Glutamatergic neuron (in vitro differentiated cells): ENCODE results near the gene UBE2D2. TPM values are rescaled to one million over a fixed set of nuclear protein-coding genes. Genes with fewer than 3 reads are reported as not detected.
A peak's percentile ranks its signal among the peaks of the same experiment; 100 is the strongest.

Experiments
- DNase-seq: peaks from one replicate; pipeline ENCODE4 v3.0.0; 2022
- H3K27ac Mint-ChIP-seq: one replicate; pipeline ENCODE4 v1.8.0; 2020; ENCODE audit warnings: mild to moderate bottlenecking, mixed read lengths, inconsistent platforms; ENCODE audit not compliant: unreplicated experiment
- H3K27me3 Mint-ChIP-seq: one replicate; pipeline ENCODE4 v1.8.0; 2020; ENCODE audit warnings: mild to moderate bottlenecking, moderate library complexity, mixed read lengths, inconsistent platforms; ENCODE audit not compliant: unreplicated experiment
- H3K36me3 Mint-ChIP-seq: one replicate; pipeline ENCODE4 v1.8.0; 2020; ENCODE audit warnings: mild to moderate bottlenecking, mixed read lengths, inconsistent platforms; ENCODE audit not compliant: unreplicated experiment
- H3K4me1 Mint-ChIP-seq: one replicate; pipeline ENCODE4 v1.8.0; 2020; ENCODE audit warnings: mild to moderate bottlenecking, low read depth, mixed read lengths, inconsistent platforms; ENCODE audit not compliant: unreplicated experiment
- H3K4me3 Mint-ChIP-seq: one replicate; pipeline ENCODE4 v1.8.0; 2020; ENCODE audit warnings: mild to moderate bottlenecking, mixed read lengths, inconsistent platforms; ENCODE audit not compliant: unreplicated experiment
- H3K9me3 Mint-ChIP-seq: one replicate; pipeline ENCODE4 v1.8.0; 2020; ENCODE audit warnings: mild to moderate bottlenecking, moderate library complexity, mixed read lengths, inconsistent platforms; ENCODE audit not compliant: unreplicated experiment
- CTCF ChIP-seq: fragments of 200-600 bp; sonication (generic); IDR thresholded peaks from one replicate; pipeline ENCODE4 v1.5.0; 2021; ENCODE audit not compliant: partially characterized antibody, unreplicated experiment
- total RNA-seq: library from RNA; stranded (reverse); fragmentation: NEBNext Ultra II Directional; extraction: Animal tissue kit (Norgen Biotek cat#: 25700); gene quantifications from one replicate; pipeline ENCODE4 v1.2.1, GENCODE V29; 2021; ENCODE audit not compliant: unreplicated experiment

UBE2D2 gene
- total RNA-seq, 1 donor from 2014 or later = 188 TPM

- no peaks in the 10 kb centered on the region for H3K36me3 Mint-ChIP-seq
- H3K27ac Mint-ChIP-seq = peak overlapping the region; percentile 93
- peaks cover 39% of the 10 kb centered on the region for H3K4me1 Mint-ChIP-seq
- no peak for TF ChIP-seq CTCF
- DNase-seq = peak; percentile 37
- peaks cover 23% of the 10 kb centered on the region for H3K27me3 Mint-ChIP-seq
- peaks cover 21% of the 10 kb centered on the region for H3K9me3 Mint-ChIP-seq
- H3K4me3 Mint-ChIP-seq = peak overlapping the region; percentile 99
These were observed 88.2 kb downstream of the UBE2D2 start for GRCh38 chr5:139649082-139649991.

GRCh38 chr5:139650031-139650688 lies 89.0 kb downstream of the UBE2D2 start:
- Mint-ChIP-seq H3K27ac (peak overlapping the region; percentile 93), H3K4me1 (peaks cover 37% of the 10 kb centered on the region), H3K9me3 (peaks cover 20% of the 10 kb centered on the region), H3K27me3 (peaks cover 22% of the 10 kb centered on the region), H3K36me3 (no peaks in the 10 kb centered on the region), H3K4me3 (peak overlapping the region; percentile 99)
- DNase-seq = peak; percentile 76
- peak; percentile 44 for TF ChIP-seq CTCF

GRCh38 chr5:139650689-139651042 lies 89.5 kb downstream of the UBE2D2 start:
- H3K9me3 Mint-ChIP-seq = peaks cover 19% of the 10 kb centered on the region
- H3K4me1 Mint-ChIP-seq = peaks cover 39% of the 10 kb centered on the region
- DNase-seq = no peak
- TF ChIP-seq CTCF = no peak
- H3K27ac Mint-ChIP-seq = peak overlapping the region; percentile 73
- H3K36me3 Mint-ChIP-seq = no peaks in the 10 kb centered on the region
- H3K4me3 Mint-ChIP-seq = peak overlapping the region; percentile 84
- peaks cover 22% of the 10 kb centered on the region for H3K27me3 Mint-ChIP-seq

- no peak for TF ChIP-seq CTCF
- no peak for DNase-seq
- Mint-ChIP-seq H3K27me3 (peaks cover 22% of the 10 kb centered on the region), H3K4me1 (peaks cover 36% of the 10 kb centered on the region), H3K27ac (peak overlapping the region; percentile 73), H3K36me3 (no peaks in the 10 kb centered on the region), H3K9me3 (peaks cover 19% of the 10 kb centered on the region), H3K4me3 (peak overlapping the region; percentile 84)
These were observed 90.1 kb downstream of the UBE2D2 start for GRCh38 chr5:139651043-139651834.
